Neural progenitor cell (in vitro differentiated cells): Measurements from ENCODE around the gene ALG1.
A peak's percentile ranks its signal among the peaks of the same experiment; 100 is the strongest.

Source experiments
- CTCF ChIP-seq: fragments of 200-600 bp; sonication (generic); IDR thresholded peaks from 2 replicates; pipeline ENCODE4 v1.5.1; 2017; ENCODE audit warnings: antibody characterized with exemption, mild to moderate bottlenecking
- EZH2 ChIP-seq: fragments of 200-600 bp; sonication (generic); IDR thresholded peaks from 2 replicates; pipeline ENCODE4 v1.6.1; 2017; ENCODE audit warnings: antibody characterized with exemption, mild to moderate bottlenecking, moderate library complexity

GRCh38 chr16:5056352-5056751, 15.3 kb upstream of the ALG1 start:
- TF ChIP-seq CTCF (peak; percentile 71), EZH2 (no peak)
